RWPE2 (cell line): Measurements from ENCODE around the gene RSPO4.

ENCODE experiments used
- ATAC-seq: fragments of 200-7000 bp; cut with Tn5 transposase; 3 replicates; pipeline ENCODE4 v1.9.1; 2021; ENCODE audit warnings: low read depth
- DNase-seq: peaks from one replicate; pipeline ENCODE4 v3.0.0-alpha.2; 2020; ENCODE audit warnings: low spot score
- H3K27ac ChIP-seq: fragments of 450-650 bp; 2 replicates; pipeline ENCODE4 v1.5.1; 2017; ENCODE audit warnings: mild to moderate bottlenecking; ENCODE audit not compliant: poor library complexity, severe bottlenecking
- H3K27me3 ChIP-seq: fragments of 250-450 bp; sonication (Bioruptor Pico); 2 replicates; pipeline ENCODE4 v1.5.1; 2021; ENCODE audit warnings: mild to moderate bottlenecking, moderate library complexity; ENCODE audit not compliant: insufficient read depth, poor library complexity, severe bottlenecking
- H3K36me3 ChIP-seq: fragments of 250-450 bp; sonication (Bioruptor Pico); 2 replicates; pipeline ENCODE4 v1.5.1; 2020; ENCODE audit warnings: low read depth, mild to moderate bottlenecking, moderate library complexity
- H3K4me1 ChIP-seq: fragments of 250-450 bp; sonication (Bioruptor Pico); 2 replicates; pipeline ENCODE4 v1.5.1; 2021; ENCODE audit warnings: mild to moderate bottlenecking, moderate library complexity; ENCODE audit not compliant: insufficient read depth, poor library complexity, severe bottlenecking
- H3K4me3 ChIP-seq: fragments of 250-450 bp; sonication (Bioruptor Pico); 2 replicates; pipeline ENCODE4 v1.5.1; 2021; ENCODE audit warnings: mild to moderate bottlenecking, moderate library complexity; ENCODE audit not compliant: severe bottlenecking
- H3K9me3 ChIP-seq: fragments of 250-450 bp; sonication (Bioruptor Pico); 2 replicates; pipeline ENCODE4 v1.5.1; 2021; ENCODE audit warnings: mild to moderate bottlenecking, moderate library complexity; ENCODE audit not compliant: severe bottlenecking
- TF ChIP-seq, protein P1 (sequence below): fragments of 450-650 bp; IDR thresholded peaks from one replicate; pipeline ENCODE4 v1.5.1; 2017; ENCODE audit warnings: mild to moderate bottlenecking, moderate library complexity; ENCODE audit not compliant: poor library complexity, severe bottlenecking

The RSPO4 gene

DNA sequence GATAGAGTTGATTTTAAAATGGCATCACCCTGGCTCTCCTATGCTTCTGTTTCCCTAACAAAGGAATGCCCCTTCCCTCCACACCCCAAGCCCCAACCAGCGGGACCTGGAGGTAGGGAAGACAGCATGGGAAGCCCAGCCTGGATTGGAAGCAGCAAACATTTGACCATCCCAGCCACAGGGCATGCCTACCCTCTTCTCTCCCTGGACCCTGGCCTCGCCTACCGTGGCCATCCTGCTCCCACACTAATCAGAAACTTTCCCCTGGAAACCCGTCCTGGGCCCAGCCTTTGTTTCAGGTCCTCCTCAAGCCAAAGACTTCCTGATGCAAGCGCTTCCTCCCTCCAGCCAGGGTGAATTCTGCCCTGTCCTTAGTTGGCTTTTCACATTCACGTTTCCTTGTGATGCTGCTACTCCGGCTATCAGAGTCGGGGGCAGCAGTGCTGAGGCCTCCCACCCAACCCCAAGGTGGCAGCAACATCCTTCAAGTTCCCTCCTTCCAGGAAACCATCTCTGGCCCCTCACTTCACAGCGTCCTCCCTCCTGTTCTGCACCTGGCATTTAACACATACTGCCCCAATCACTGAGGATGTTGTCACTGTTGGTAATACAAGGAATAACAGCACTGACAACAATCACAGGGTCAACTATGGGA lies 67.8 kb downstream of the RSPO4 start:
- no peaks in the 10 kb centered on the region for H3K4me1 ChIP-seq
- H3K4me3 ChIP-seq, result no peak overlapping the region
- no peak overlapping the region for H3K27ac ChIP-seq
- H3K9me3 ChIP-seq, result peaks cover 7% of the 10 kb centered on the region
- H3K36me3 ChIP-seq, result no peaks in the 10 kb centered on the region
- DNase-seq (no peak), ATAC-seq (no peak)
- no peaks in the 10 kb centered on the region for H3K27me3 ChIP-seq
- TF ChIP-seq, protein P1, sequence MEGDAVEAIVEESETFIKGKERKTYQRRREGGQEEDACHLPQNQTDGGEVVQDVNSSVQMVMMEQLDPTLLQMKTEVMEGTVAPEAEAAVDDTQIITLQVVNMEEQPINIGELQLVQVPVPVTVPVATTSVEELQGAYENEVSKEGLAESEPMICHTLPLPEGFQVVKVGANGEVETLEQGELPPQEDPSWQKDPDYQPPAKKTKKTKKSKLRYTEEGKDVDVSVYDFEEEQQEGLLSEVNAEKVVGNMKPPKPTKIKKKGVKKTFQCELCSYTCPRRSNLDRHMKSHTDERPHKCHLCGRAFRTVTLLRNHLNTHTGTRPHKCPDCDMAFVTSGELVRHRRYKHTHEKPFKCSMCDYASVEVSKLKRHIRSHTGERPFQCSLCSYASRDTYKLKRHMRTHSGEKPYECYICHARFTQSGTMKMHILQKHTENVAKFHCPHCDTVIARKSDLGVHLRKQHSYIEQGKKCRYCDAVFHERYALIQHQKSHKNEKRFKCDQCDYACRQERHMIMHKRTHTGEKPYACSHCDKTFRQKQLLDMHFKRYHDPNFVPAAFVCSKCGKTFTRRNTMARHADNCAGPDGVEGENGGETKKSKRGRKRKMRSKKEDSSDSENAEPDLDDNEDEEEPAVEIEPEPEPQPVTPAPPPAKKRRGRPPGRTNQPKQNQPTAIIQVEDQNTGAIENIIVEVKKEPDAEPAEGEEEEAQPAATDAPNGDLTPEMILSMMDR, result no peak

DNA sequence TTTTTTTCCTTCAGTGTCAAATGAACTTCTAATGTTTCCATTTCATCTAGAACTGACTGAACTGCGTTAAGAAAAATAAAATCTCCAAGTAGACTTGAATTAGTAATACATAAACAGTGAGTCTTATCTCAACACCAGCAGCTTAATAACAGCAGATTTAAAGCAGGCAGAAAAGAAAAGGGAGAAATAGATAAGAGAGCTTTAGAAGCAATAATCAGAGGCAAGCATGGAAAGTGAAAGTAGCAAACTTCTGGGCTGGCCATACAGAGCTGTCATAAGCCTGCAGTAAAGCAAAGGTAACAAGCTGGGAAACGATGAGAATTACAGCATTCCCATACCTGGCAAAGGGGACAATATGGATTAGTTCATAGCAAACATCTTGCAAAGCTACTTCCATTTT lies 69.1 kb downstream of the RSPO4 start:
- Histone ChIP-seq H3K4me3 (no peak overlapping the region), H3K36me3 (no peaks in the 10 kb centered on the region), H3K4me1 (no peaks in the 10 kb centered on the region), H3K9me3 (peaks cover 7% of the 10 kb centered on the region), H3K27ac (no peak overlapping the region), H3K27me3 (no peaks in the 10 kb centered on the region)
- no peak for ATAC-seq
- no peak for DNase-seq
- TF ChIP-seq, protein P1, result no peak

GRCh38 chr20:931401-931800 lies 70.7 kb downstream of the RSPO4 start:
- peaks cover 7% of the 10 kb centered on the region for H3K9me3 ChIP-seq
- ATAC-seq, result no peak
- H3K27me3 ChIP-seq, result no peaks in the 10 kb centered on the region
- no peak overlapping the region for H3K27ac ChIP-seq
- H3K36me3 ChIP-seq, result no peaks in the 10 kb centered on the region
- no peak for DNase-seq
- TF ChIP-seq, protein P1, result no peak
- H3K4me3 ChIP-seq, result no peak overlapping the region
- H3K4me1 ChIP-seq, result no peaks in the 10 kb centered on the region

DNA sequence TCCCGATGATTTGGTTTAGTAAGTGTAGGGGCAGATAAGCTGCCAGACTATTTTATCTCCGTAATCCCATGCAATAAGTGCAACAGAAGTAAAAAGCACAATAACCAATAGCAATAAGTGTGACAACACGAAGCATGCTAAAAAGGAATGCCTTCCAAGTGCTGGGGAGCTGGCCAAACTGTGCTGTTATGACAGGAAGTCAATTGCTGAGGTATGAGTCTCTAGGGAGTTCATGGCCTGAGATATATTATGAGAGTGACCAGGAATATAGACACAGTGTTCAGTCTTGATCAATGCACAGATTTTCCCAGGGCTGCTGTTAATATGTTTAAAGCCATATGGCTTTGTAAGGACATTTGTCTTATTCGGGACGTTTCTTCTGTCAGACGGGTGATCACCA lies 75.4 kb downstream of the RSPO4 start:
- ATAC-seq, result no peak
- Histone ChIP-seq H3K4me3 (no peak overlapping the region), H3K36me3 (no peaks in the 10 kb centered on the region), H3K27me3 (no peaks in the 10 kb centered on the region), H3K27ac (no peak overlapping the region), H3K4me1 (no peaks in the 10 kb centered on the region), H3K9me3 (peaks cover 6% of the 10 kb centered on the region)
- no peak for DNase-seq
- TF ChIP-seq, protein P1, result no peak

DNA sequence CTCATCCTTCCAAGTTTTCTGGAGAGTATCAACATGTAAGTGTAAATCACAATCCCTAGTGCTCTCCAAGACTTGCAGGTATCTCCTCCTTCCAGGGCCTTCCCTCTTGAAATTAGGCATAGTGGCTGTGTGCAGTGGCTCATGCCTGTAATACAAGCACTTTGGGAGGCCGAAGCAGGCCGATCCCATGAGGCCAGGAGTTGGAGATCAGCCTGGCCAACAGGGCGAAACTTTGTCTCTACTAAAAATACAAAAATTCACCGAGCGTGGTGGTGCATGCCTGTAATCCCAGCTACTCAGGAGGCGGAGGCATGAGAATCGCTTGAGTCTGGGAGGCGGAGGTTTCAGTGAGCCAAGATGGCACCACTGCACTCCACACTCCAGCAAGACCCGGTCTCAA lies 76.6 kb downstream of the RSPO4 start:
- H3K4me1 ChIP-seq, result no peaks in the 10 kb centered on the region
- TF ChIP-seq, protein P1, result no peak
- H3K27me3 ChIP-seq, result no peaks in the 10 kb centered on the region
- peaks cover 4% of the 10 kb centered on the region for H3K9me3 ChIP-seq
- H3K27ac ChIP-seq, result no peak overlapping the region
- H3K36me3 ChIP-seq, result no peaks in the 10 kb centered on the region
- DNase-seq (no peak), ATAC-seq (no peak)
- no peak overlapping the region for H3K4me3 ChIP-seq
